HG03571 (cell line): ENCODE measurements around the gene LRRC4B.
"Not testable (repeated sequence)": the region's sequence is repeated elsewhere in the genome, so short reads cannot be mapped to it uniquely, and the experiment has no call there.

Experiments
- ATAC-seq: cut with Tn5 transposase; IDR thresholded peaks from one replicate; pipeline ENCODE4 v1.9.1; 2021; ENCODE audit not compliant: unreplicated experiment

LRRC4B gene, protein sequence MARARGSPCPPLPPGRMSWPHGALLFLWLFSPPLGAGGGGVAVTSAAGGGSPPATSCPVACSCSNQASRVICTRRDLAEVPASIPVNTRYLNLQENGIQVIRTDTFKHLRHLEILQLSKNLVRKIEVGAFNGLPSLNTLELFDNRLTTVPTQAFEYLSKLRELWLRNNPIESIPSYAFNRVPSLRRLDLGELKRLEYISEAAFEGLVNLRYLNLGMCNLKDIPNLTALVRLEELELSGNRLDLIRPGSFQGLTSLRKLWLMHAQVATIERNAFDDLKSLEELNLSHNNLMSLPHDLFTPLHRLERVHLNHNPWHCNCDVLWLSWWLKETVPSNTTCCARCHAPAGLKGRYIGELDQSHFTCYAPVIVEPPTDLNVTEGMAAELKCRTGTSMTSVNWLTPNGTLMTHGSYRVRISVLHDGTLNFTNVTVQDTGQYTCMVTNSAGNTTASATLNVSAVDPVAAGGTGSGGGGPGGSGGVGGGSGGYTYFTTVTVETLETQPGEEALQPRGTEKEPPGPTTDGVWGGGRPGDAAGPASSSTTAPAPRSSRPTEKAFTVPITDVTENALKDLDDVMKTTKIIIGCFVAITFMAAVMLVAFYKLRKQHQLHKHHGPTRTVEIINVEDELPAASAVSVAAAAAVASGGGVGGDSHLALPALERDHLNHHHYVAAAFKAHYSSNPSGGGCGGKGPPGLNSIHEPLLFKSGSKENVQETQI

GRCh38 chr19:50567882-50568727 lies at the start of gene LRRC4B:
Gene LRRC4B (minus strand): TSS chr19:50568435. CDS start chr19:50548838, 19,597 bp downstream.
- no peak for ATAC-seq

- not testable (repeated sequence) for ATAC-seq
These were observed 44.5 kb upstream of the LRRC4B start for GRCh38 chr19:50612504-50613404.

GRCh38 chr19:50607874-50608785 lies 39.9 kb upstream of the LRRC4B start:
- no peak for ATAC-seq

DNA sequence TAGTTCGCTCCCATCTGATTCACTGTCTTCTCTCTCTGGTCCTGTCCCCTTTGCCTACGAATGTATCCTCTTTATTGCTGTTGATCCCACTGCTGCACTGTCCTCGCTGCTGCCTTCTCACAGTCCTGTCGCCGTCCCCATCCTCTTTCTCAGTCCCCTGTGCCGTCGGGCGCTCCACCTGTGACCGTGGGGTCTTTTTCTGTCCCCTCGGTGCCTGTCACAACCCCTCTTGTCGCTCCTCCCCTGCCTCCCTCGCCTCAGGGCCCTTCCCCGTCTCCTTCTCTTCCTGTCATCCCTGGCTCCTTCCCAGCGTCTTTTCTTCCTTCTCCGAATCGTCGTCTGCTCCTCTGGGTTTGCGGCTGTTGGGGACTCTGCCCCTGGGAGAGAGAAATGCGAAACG lies 39.2 kb upstream of the LRRC4B start:
- no peak for ATAC-seq

GRCh38 chr19:50606059-50606836 lies 38.0 kb upstream of the LRRC4B start:
- not testable (repeated sequence) for ATAC-seq

GRCh38 chr19:50604264-50605073 lies 36.2 kb upstream of the LRRC4B start:
- ATAC-seq, result not testable (repeated sequence)

DNA sequence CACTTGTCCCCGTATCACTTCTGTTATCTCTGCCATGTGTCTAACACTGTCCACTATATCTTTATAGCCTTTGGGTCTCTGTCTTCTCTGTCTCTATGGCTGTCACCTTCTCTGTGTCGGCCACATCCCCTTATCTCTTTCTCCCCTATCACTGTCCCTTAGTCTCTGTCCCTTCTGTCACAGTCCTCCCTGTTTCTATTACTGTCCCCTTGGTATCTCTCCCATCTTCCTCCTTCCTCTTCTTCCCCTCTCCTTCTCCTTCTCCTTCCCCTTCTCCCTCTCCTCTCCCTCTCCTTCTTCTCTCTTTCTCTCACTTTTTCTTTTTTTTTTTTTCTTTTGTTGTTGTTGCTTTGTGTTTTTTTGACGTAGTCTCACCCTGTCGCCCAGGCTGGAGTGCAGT lies 34.7 kb upstream of the LRRC4B start:
- no peak for ATAC-seq

- no peak for ATAC-seq
These were observed 34.3 kb upstream of the LRRC4B start for GRCh38 chr19:50602496-50602895.

DNA sequence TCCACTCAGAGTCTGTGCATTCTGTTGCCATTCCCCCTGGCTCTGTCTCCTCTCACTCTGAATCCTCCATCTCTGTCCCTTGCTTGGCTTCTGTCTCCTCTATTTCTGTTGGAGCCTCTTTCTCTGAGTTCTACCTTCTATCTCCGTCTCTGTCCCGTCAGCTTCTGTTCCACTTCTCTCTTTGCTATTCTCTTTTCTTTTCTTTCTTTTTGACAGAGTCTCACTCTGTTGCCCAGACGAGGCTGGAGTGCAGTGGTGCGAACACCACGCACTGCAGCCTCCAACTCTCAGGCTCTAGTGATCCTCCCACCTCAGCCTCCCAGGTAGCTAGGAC lies 33.8 kb upstream of the LRRC4B start:
- no peak for ATAC-seq

- ATAC-seq, result no peak
These were observed 33.3 kb upstream of the LRRC4B start for GRCh38 chr19:50601407-50602088.

- no peak for ATAC-seq
These were observed 31.2 kb upstream of the LRRC4B start for GRCh38 chr19:50599427-50599826.

DNA sequence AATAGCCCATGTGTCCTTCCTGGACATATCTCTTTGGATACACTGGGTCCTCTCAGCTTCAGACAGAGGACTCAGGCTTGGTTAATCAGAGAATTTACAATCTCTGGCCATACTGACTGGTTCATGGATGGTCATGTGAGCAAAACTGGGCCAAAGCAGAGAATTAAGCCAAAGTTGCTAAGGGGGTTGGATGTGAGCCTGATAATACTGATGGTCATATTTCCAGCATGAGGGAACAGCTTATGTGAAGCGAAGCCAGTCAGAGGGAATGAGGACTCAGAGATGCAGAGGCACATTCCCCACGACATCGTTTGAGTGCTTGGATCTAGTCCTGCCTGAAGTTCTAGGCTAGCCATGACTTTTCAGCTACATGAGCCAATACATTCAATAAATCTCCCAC lies 22.0 kb upstream of the LRRC4B start:
- ATAC-seq, result no peak

GRCh38 chr19:50581795-50582660 lies 13.8 kb upstream of the LRRC4B start:
- not testable (repeated sequence) for ATAC-seq

- no peak for ATAC-seq
These were observed 12.9 kb upstream of the LRRC4B start for GRCh38 chr19:50580970-50581634.

DNA sequence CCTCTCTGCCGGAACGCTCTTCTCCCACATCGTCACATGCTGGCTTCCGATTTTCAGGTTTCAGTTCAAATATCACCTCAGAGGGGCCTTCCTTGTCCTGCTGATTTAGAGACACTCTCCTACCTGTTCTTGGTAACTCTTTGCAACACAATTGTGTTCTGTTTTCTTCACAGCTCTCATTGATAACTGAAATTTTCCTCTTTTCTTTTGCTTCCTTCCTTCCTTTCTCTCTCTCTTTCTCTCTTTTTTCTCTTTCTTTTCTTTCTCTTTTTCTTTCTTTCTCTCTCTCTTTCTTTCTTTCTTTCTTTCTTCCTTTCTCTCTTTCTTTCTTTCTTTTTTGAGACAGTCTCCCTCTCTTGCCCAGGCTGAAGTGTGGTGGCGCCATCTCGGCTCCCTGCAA lies 12.0 kb upstream of the LRRC4B start:
- ATAC-seq, result no peak

DNA sequence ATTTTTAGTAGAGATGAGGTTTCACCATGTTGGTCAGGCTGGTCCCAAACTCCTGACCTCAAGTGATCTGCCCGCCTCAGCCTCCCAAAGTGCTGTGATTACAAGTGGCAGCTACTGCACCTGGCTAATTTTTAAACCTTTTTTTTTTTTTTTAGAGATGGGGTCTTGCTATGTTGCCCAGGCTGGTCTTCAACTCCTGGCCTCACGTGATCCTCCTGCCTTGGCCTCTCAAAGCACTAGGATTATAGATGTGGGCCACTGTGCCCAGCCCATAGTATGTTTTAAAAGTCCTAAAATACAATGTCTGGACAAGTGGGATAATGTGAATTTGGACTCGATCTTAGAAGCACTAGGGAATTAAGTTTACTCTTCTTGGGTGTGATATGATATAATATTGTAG lies 8.5 kb upstream of the LRRC4B start:
- ATAC-seq, result not testable (repeated sequence)
